Measurements from ENCODE around the gene CTNND2.

The CTNND2 gene

DNA sequence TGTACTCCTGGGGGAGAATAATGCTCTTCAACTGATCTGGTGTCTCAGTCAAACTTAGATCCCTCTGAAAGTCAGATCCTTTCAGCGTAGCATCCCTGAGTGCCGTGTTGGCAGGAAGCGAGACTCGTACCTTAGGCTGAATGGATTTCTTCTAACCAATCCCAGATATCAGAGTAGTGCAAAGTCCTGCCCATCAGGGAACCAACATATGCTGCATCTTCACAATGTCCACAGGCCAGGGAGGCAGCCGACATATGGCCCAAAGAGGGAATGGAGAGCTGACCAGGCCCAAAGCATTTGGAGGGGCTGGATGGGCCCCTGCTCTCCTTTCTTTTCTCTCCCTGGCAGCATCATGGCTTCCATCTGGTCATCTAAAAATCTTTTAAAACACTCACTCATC is 646.2 kb downstream of the CTNND2 start:
- TF ChIP-seq, protein P1, sequence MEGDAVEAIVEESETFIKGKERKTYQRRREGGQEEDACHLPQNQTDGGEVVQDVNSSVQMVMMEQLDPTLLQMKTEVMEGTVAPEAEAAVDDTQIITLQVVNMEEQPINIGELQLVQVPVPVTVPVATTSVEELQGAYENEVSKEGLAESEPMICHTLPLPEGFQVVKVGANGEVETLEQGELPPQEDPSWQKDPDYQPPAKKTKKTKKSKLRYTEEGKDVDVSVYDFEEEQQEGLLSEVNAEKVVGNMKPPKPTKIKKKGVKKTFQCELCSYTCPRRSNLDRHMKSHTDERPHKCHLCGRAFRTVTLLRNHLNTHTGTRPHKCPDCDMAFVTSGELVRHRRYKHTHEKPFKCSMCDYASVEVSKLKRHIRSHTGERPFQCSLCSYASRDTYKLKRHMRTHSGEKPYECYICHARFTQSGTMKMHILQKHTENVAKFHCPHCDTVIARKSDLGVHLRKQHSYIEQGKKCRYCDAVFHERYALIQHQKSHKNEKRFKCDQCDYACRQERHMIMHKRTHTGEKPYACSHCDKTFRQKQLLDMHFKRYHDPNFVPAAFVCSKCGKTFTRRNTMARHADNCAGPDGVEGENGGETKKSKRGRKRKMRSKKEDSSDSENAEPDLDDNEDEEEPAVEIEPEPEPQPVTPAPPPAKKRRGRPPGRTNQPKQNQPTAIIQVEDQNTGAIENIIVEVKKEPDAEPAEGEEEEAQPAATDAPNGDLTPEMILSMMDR (IDR thresholded peaks at IDR 0.05; ENCODE audit: low read depth, low read length), result no peak
- no peak overlapping the region for H3K4me3 ChIP-seq (ENCODE audit: low read depth, low read length)
- H3K27ac ChIP-seq, result no peak overlapping the region
- no peak for DNase-seq
- H3K9me3 ChIP-seq (ENCODE audit: severe bottlenecking), result no peaks in the 10 kb centered on the region
- H3K36me3 ChIP-seq, result peaks cover 3% of the 10 kb centered on the region; the same call in 1 of the 2 replicates
- no peaks in the 10 kb centered on the region for H3K27me3 ChIP-seq (ENCODE audit: insufficient read depth, low read depth, severe bottlenecking)

DNA sequence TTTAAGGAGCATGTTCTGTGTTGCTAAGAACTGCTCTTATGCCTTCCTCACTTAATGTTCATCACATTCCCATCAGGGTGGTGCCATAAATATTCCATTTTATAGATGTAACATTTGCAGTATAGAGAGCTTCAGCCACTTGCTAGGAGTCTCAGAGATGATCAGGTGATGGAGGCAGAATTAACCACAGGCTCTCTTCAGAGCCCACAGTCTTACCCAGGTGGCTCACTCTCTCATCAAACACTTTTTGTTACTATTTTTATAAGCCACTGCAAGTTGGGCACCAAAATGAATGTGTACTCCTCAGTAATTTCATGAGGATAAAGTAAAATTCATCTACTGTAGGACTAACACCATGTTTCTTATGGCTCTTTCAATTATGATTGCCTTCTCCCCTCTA is 651.7 kb downstream of the CTNND2 start:
- peaks cover 3% of the 10 kb centered on the region; the same call in 1 of the 2 replicates for H3K36me3 ChIP-seq
- no peak overlapping the region for H3K4me3 ChIP-seq (ENCODE audit: low read depth, low read length)
- no peaks in the 10 kb centered on the region for H3K27me3 ChIP-seq (ENCODE audit: insufficient read depth, low read depth, severe bottlenecking)
- DNase-seq, result no peak
- no peak overlapping the region for H3K27ac ChIP-seq
- H3K9me3 ChIP-seq (ENCODE audit: severe bottlenecking), result no peaks in the 10 kb centered on the region
- TF ChIP-seq, protein P1 (IDR thresholded peaks at IDR 0.05; ENCODE audit: low read depth, low read length), result no peak

DNA sequence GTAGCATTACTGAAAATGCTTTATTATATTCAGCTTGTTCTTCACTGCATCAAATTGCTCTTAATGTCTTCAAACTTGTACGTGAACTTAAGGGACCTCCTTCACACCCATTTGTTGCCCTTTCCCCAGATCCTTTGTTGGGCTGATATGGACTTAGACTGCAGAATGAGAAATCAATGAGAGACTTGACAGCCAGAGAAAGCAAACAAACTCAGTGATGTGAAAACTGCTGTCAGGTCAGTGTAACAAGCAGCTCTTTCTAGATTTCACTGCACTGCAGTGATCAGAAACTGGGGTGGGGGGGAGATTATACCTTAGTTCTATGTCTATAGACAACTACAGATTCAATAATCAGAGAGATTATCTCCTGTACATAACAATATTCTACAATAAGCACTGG is 652.2 kb downstream of the CTNND2 start:
- no peak overlapping the region for H3K4me3 ChIP-seq (ENCODE audit: low read depth, low read length)
- TF ChIP-seq, protein P1 (IDR thresholded peaks at IDR 0.05; ENCODE audit: low read depth, low read length), result no peak
- H3K27me3 ChIP-seq (ENCODE audit: insufficient read depth, low read depth, severe bottlenecking), result no peaks in the 10 kb centered on the region
- H3K36me3 ChIP-seq, result peaks cover 3% of the 10 kb centered on the region; the same call in 1 of the 2 replicates
- H3K27ac ChIP-seq, result no peak overlapping the region
- no peaks in the 10 kb centered on the region for H3K9me3 ChIP-seq (ENCODE audit: severe bottlenecking)
- no peak for DNase-seq

DNA sequence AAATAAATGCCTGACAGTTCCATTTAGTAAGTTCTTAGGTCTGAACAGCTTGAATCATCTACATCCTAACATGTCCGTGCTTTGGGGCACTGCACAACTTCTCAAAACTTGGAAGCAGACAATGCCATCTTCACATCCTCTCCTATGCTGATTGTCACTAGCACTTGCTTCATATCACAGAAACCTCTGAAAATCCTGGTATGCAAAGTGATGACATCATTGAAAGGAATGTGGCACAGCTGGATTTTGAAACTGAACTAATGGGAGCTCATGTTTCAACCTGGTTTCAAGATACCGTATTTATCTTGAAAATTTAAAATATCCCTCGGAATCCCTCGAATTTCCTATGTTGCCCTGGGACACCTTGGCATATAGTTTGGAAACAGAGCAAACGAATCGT is 653.0 kb downstream of the CTNND2 start:
- DNase-seq, result no peak
- TF ChIP-seq, protein P1 (IDR thresholded peaks at IDR 0.05; ENCODE audit: low read depth, low read length), result no peak
- H3K9me3 ChIP-seq (ENCODE audit: severe bottlenecking), result no peaks in the 10 kb centered on the region
- H3K27ac ChIP-seq, result no peak overlapping the region
- H3K4me3 ChIP-seq (ENCODE audit: low read depth, low read length), result no peak overlapping the region
- H3K36me3 ChIP-seq, result peaks cover 3% of the 10 kb centered on the region; the same call in 1 of the 2 replicates
- H3K27me3 ChIP-seq (ENCODE audit: insufficient read depth, low read depth, severe bottlenecking), result no peaks in the 10 kb centered on the region

DNA sequence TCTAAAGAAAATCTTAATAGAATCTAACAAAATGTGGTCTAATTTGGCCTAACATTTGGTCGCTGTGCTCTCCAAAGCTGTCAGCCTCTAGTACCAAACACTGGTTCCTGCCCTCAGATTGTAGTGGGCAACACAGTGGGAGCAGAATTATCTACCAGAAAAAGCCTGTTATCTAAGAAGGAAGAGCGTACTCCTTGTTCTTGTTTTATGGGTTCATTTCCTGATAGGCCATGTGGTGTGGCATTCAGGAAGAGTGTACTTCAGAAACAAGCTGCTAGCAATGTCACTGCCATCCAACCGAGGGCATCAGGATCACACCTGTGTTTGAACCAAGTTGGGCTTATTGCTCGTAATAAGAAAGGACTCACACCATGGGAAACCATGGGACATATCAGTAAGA is 655.3 kb downstream of the CTNND2 start:
- no peak overlapping the region for H3K27ac ChIP-seq
- no peak for DNase-seq
- H3K27me3 ChIP-seq (ENCODE audit: insufficient read depth, low read depth, severe bottlenecking), result no peaks in the 10 kb centered on the region
- H3K9me3 ChIP-seq (ENCODE audit: severe bottlenecking), result no peaks in the 10 kb centered on the region
- no peak overlapping the region for H3K4me3 ChIP-seq (ENCODE audit: low read depth, low read length)
- H3K36me3 ChIP-seq, result no peaks in the 10 kb centered on the region
- TF ChIP-seq, protein P1 (IDR thresholded peaks at IDR 0.05; ENCODE audit: low read depth, low read length), result no peak

DNA sequence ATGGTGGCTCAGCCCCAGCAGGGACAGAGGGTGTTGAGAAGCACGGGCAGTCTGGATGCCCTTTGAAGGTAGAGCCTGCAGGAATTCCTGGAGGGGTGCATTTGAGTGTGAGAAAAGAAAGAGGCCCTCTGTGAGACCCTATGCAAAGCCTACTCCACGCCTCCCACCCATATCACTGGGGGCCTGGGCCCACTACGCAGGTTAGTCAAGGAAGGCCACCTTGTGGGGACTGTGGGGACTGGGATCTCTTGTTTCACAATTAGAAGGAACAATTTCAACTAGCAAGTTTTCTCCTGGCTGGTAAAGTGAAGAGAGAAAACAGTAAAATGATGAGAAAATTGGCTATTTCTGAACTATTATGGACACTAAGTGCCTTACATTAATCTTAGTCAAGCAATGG is 657.0 kb downstream of the CTNND2 start:
- Histone ChIP-seq H3K4me3 (ENCODE audit: low read depth, low read length) (no peak overlapping the region), H3K27me3 (ENCODE audit: insufficient read depth, low read depth, severe bottlenecking) (no peaks in the 10 kb centered on the region), H3K36me3 (no peaks in the 10 kb centered on the region), H3K27ac (no peak overlapping the region), H3K9me3 (ENCODE audit: severe bottlenecking) (no peaks in the 10 kb centered on the region)
- no peak for DNase-seq
- TF ChIP-seq, protein P1 (IDR thresholded peaks at IDR 0.05; ENCODE audit: low read depth, low read length), result peak; percentile 51
